Measurements from ENCODE around the gene ZC2HC1C. TPM values are rescaled to one million over a fixed set of nuclear protein-coding genes. Genes with fewer than 3 reads are reported as not detected.

Gene ZC2HC1C
- total and polyA plus RNA-seq, 2 experiments from 2014 or later = 0.90 to 2.8 TPM

DNA sequence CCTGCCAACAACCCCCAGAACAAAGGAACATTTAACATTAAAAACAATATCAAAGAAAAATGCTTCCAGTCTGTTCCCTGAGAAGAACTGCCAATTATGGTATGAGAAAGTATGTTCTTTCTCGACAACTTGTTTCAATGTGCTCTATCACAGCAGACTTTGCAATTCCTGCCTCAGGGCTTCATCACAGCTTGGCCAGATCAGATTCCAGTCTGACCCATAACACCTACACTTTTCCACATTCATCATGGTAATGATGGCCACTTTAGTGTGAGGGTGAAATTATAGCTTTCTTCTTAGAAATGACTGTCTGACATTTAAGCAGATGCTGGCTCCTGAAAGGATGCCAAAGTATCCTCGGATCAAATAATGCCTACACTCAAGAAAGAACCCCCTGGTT is 40.4 kb downstream of the ZC2HC1C start:
- Mint-ChIP-seq H3K4me3 (no peak overlapping the region), H3K27ac (no peak overlapping the region), H3K36me3 (ENCODE audit: low read depth) (peaks cover 72% of the 10 kb centered on the region), H3K9me3 (no peaks in the 10 kb centered on the region), H3K27me3 (ENCODE audit: insufficient read depth, low read depth, poor library complexity) (no peaks in the 10 kb centered on the region), H3K4me1 (no peaks in the 10 kb centered on the region)
- H3K27me3 ChIP-seq (ENCODE audit: insufficient read depth) = no peaks in the 10 kb centered on the region
- no peak for TF ChIP-seq CREB1 (CRISPR knock-in tag; IDR thresholded peaks at IDR 0.05; ENCODE audit: low read depth)
- no peak for TF ChIP-seq ZNF331 (CRISPR knock-in tag; IDR thresholded peaks at IDR 0.05; ENCODE audit: low read depth)
- no peak for TF ChIP-seq EZH2phosphoT487 (IDR thresholded peaks at IDR 0.05; ENCODE audit: unreplicated experiment)
- no peak for TF ChIP-seq NANOG (IDR thresholded peaks at IDR 0.05; ENCODE audit: borderline replicate concordance)
- TF ChIP-seq, protein P1, sequence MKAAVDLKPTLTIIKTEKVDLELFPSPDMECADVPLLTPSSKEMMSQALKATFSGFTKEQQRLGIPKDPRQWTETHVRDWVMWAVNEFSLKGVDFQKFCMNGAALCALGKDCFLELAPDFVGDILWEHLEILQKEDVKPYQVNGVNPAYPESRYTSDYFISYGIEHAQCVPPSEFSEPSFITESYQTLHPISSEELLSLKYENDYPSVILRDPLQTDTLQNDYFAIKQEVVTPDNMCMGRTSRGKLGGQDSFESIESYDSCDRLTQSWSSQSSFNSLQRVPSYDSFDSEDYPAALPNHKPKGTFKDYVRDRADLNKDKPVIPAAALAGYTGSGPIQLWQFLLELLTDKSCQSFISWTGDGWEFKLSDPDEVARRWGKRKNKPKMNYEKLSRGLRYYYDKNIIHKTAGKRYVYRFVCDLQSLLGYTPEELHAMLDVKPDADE (IDR thresholded peaks at IDR 0.05) = no peak
- TF ChIP-seq, protein P2, sequence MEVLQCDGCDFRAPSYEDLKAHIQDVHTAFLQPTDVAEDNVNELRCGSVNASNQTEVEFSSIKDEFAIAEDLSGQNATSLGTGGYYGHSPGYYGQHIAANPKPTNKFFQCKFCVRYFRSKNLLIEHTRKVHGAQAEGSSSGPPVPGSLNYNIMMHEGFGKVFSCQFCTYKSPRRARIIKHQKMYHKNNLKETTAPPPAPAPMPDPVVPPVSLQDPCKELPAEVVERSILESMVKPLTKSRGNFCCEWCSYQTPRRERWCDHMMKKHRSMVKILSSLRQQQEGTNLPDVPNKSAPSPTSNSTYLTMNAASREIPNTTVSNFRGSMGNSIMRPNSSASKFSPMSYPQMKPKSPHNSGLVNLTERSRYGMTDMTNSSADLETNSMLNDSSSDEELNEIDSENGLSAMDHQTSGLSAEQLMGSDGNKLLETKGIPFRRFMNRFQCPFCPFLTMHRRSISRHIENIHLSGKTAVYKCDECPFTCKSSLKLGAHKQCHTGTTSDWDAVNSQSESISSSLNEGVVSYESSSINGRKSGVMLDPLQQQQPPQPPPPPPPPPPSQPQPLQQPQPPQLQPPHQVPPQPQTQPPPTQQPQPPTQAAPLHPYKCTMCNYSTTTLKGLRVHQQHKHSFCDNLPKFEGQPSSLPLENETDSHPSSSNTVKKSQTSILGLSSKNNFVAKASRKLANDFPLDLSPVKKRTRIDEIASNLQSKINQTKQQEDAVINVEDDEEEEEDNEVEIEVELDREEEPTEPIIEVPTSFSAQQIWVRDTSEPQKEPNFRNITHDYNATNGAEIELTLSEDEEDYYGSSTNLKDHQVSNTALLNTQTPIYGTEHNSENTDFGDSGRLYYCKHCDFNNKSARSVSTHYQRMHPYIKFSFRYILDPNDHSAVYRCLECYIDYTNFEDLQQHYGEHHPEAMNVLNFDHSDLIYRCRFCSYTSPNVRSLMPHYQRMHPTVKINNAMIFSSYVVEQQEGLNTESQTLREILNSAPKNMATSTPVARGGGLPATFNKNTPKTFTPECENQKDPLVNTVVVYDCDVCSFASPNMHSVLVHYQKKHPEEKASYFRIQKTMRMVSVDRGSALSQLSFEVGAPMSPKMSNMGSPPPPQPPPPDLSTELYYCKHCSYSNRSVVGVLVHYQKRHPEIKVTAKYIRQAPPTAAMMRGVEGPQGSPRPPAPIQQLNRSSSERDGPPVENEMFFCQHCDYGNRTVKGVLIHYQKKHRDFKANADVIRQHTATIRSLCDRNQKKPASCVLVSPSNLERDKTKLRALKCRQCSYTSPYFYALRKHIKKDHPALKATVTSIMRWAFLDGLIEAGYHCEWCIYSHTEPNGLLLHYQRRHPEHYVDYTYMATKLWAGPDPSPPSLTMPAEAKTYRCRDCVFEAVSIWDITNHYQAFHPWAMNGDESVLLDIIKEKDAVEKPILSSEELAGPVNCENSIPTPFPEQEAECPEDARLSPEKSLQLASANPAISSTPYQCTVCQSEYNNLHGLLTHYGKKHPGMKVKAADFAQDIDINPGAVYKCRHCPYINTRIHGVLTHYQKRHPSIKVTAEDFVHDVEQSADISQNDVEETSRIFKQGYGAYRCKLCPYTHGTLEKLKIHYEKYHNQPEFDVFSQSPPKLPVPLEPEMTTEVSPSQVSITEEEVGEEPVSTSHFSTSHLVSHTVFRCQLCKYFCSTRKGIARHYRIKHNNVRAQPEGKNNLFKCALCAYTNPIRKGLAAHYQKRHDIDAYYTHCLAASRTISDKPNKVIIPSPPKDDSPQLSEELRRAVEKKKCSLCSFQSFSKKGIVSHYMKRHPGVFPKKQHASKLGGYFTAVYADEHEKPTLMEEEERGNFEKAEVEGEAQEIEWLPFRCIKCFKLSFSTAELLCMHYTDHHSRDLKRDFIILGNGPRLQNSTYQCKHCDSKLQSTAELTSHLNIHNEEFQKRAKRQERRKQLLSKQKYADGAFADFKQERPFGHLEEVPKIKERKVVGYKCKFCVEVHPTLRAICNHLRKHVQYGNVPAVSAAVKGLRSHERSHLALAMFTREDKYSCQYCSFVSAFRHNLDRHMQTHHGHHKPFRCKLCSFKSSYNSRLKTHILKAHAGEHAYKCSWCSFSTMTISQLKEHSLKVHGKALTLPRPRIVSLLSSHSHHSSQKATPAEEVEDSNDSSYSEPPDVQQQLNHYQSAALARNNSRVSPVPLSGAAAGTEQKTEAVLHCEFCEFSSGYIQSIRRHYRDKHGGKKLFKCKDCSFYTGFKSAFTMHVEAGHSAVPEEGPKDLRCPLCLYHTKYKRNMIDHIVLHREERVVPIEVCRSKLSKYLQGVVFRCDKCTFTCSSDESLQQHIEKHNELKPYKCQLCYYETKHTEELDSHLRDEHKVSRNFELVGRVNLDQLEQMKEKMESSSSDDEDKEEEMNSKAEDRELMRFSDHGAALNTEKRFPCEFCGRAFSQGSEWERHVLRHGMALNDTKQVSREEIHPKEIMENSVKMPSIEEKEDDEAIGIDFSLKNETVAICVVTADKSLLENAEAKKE (CRISPR knock-in tag; IDR thresholded peaks at IDR 0.05) = no peak
- no peak for TF ChIP-seq POLR2AphosphoS5 (IDR thresholded peaks at IDR 0.05; ENCODE audit: low read depth)
- TF ChIP-seq STAT1 (IDR thresholded peaks at IDR 0.05; ENCODE audit: unreplicated experiment) = no peak
- TF ChIP-seq, protein P3, sequence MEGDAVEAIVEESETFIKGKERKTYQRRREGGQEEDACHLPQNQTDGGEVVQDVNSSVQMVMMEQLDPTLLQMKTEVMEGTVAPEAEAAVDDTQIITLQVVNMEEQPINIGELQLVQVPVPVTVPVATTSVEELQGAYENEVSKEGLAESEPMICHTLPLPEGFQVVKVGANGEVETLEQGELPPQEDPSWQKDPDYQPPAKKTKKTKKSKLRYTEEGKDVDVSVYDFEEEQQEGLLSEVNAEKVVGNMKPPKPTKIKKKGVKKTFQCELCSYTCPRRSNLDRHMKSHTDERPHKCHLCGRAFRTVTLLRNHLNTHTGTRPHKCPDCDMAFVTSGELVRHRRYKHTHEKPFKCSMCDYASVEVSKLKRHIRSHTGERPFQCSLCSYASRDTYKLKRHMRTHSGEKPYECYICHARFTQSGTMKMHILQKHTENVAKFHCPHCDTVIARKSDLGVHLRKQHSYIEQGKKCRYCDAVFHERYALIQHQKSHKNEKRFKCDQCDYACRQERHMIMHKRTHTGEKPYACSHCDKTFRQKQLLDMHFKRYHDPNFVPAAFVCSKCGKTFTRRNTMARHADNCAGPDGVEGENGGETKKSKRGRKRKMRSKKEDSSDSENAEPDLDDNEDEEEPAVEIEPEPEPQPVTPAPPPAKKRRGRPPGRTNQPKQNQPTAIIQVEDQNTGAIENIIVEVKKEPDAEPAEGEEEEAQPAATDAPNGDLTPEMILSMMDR (conservative IDR thresholded peaks at IDR 0.05; ENCODE audit: low read depth in 2 of 2) = no peak
- TF ChIP-seq EZH2 (IDR thresholded peaks at IDR 0.05; ENCODE audit: low read depth, unreplicated experiment) = no peak
- TF ChIP-seq JUNB (IDR thresholded peaks at IDR 0.05; ENCODE audit: unreplicated experiment) = no peak
- TF ChIP-seq ZNF114 (CRISPR knock-in tag; IDR thresholded peaks at IDR 0.05) = no peak
- TF ChIP-seq, protein P4, sequence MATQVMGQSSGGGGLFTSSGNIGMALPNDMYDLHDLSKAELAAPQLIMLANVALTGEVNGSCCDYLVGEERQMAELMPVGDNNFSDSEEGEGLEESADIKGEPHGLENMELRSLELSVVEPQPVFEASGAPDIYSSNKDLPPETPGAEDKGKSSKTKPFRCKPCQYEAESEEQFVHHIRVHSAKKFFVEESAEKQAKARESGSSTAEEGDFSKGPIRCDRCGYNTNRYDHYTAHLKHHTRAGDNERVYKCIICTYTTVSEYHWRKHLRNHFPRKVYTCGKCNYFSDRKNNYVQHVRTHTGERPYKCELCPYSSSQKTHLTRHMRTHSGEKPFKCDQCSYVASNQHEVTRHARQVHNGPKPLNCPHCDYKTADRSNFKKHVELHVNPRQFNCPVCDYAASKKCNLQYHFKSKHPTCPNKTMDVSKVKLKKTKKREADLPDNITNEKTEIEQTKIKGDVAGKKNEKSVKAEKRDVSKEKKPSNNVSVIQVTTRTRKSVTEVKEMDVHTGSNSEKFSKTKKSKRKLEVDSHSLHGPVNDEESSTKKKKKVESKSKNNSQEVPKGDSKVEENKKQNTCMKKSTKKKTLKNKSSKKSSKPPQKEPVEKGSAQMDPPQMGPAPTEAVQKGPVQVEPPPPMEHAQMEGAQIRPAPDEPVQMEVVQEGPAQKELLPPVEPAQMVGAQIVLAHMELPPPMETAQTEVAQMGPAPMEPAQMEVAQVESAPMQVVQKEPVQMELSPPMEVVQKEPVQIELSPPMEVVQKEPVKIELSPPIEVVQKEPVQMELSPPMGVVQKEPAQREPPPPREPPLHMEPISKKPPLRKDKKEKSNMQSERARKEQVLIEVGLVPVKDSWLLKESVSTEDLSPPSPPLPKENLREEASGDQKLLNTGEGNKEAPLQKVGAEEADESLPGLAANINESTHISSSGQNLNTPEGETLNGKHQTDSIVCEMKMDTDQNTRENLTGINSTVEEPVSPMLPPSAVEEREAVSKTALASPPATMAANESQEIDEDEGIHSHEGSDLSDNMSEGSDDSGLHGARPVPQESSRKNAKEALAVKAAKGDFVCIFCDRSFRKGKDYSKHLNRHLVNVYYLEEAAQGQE (IDR thresholded peaks at IDR 0.05; ENCODE audit: unreplicated experiment) = no peak
- H2AFZ ChIP-seq = no peak overlapping the region
- no peaks in the 10 kb centered on the region for H3F3A ChIP-seq (replicated peaks; ENCODE audit: low read depth)
- no peaks in the 10 kb centered on the region for H3K4me1 ChIP-seq (ENCODE audit: insufficient read depth)
- H3K4me3 ChIP-seq = no peak overlapping the region
- no peaks in the 10 kb centered on the region for H3K9me2 ChIP-seq (ENCODE audit: insufficient read depth)
- DNase-seq (ENCODE audit: low spot score) = no peak
- no peak for ATAC-seq
- no peak overlapping the region for H3K27ac ChIP-seq (ENCODE audit: low read depth)
- H4K20me1 ChIP-seq (replicated peaks; ENCODE audit: insufficient read depth) = no peaks in the 10 kb centered on the region
- H3K36me3 ChIP-seq (ENCODE audit: insufficient read depth) = peaks cover 24% of the 10 kb centered on the region
- H3K4me2 ChIP-seq = no peak overlapping the region
- no peaks in the 10 kb centered on the region for H3K79me2 ChIP-seq (replicated peaks; ENCODE audit: insufficient read depth)
